Measurements from ENCODE around the gene TMEM121. TPM values are rescaled to one million over a fixed set of nuclear protein-coding genes. Genes with fewer than 3 reads are reported as not detected.
"Not testable (repeated sequence)": the region's sequence is repeated elsewhere in the genome, so short reads cannot be mapped to it uniquely, and the experiment has no call there.

Gene TMEM121
- total and polyA plus RNA-seq, 2 donors (not counting 1 experiment from before 2014, with no cell fraction given), result 0.99 to 3.7 TPM

DNA sequence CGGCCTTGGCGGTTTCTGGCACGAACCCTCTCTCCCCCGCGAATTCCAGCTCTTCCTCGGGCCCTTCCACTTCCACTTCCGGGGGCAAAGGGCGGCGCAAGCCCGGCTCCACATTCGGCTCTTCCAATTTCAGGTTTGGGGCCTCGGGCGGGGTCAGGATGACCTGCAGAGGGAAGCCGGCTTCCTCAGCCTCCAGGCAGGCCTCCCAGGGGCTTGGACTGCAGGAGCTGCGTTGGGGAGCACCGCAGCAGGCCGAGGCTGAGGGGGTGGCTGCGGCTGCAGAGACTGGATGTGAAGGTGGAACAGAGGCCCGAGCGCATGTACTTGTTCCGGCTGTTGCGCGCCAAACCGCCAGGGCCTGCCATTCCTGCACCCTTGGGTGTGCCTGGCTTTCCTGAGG is 20.7 kb downstream of the TMEM121 start:
- WGBS (ENCODE audit: insufficient coverage), result 94% methylated on average over 6 of the region's 24 CpGs
- CTCF ChIA-PET; H3K9me3 Mint-ChIP-seq (ENCODE audit: insufficient read depth): not testable (repeated sequence)

DNA sequence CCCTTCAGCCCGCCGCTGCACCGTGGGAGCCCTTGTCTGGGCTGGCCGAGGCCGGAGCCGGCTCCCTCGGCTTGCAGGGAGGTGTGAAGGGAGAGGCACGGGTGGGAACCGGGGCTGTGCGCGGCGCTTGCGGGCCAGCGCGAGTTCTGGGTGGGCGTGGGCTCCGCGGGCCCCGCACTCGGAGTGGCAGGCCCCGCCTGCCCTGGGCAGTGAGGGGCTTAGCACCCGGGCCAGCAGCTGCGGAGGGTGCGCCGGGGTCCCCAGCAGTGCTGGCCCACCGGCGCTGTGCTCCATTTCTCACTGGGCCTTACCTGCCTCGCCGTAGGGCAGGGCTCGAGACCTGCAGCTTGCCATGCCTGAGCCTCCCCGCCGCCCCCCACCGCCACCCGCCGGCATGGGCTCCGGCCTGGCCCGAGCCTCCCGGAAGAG is 21.4 kb downstream of the TMEM121 start:
- Mint-ChIP-seq H3K9me3 (ENCODE audit: insufficient read depth) (peaks cover 3% of the 10 kb centered on the region), H3K4me3 (no peak overlapping the region), H3K4me1 (no peaks in the 10 kb centered on the region), H3K27me3 (peaks cover 3% of the 10 kb centered on the region), H3K27ac (no peak overlapping the region)
- ATAC-seq (ENCODE audit: low read depth) (no peak), DNase-seq (no peak)
- no peaks in the 10 kb centered on the region for H3K4me1 ChIP-seq (ENCODE audit: control insufficient read depth in 2 of 2, insufficient read depth in 2 of 2, low read length in 2 of 2)
- H3K27me3 ChIP-seq (replicated peaks in 1 of 4; ENCODE audit: control extremely low read depth in 1 of 4, control insufficient read depth in 3 of 4, insufficient read depth in 4 of 4, low read length in 3 of 4), result no peaks in the 10 kb centered on the region
- no peak overlapping the region for H3K9ac ChIP-seq (ENCODE audit: low read length)
- intact Hi-C loops (cut with micrococcal nuclease), result no loop called here
- POLR2A ChIA-PET, result no interaction called here
- CTCF ChIA-PET, result interaction anchor here (1.5 kb wide), 1 partner anchor 11 kb away, joined by 8 read pairs; no protein-coding TSS in a partner anchor
- H3K79me2 ChIP-seq (ENCODE audit: control insufficient read depth, insufficient read depth, low read length), result no peaks in the 10 kb centered on the region
- H3K9me3 ChIP-seq (ENCODE audit: control extremely low read depth in 1 of 3, control insufficient read depth in 2 of 3, insufficient read depth in 1 of 3, low read length in 2 of 3), result peaks cover 0 to 12% (median 4%) of the 10 kb centered on the region in 3 donors
- H4K20me1 ChIP-seq (ENCODE audit: control insufficient read depth, insufficient read depth, low read length, poor library complexity, severe bottlenecking), result no peaks in the 10 kb centered on the region
- H3K36me3 ChIP-seq (replicated peaks in 1 of 2; ENCODE audit: control extremely low read depth in 1 of 2, control insufficient read depth in 1 of 2, extremely low read depth in 1 of 2, insufficient read depth in 2 of 2, low read length in 1 of 2), result no peaks in the 10 kb centered on the region
- TF ChIP-seq, protein P1, sequence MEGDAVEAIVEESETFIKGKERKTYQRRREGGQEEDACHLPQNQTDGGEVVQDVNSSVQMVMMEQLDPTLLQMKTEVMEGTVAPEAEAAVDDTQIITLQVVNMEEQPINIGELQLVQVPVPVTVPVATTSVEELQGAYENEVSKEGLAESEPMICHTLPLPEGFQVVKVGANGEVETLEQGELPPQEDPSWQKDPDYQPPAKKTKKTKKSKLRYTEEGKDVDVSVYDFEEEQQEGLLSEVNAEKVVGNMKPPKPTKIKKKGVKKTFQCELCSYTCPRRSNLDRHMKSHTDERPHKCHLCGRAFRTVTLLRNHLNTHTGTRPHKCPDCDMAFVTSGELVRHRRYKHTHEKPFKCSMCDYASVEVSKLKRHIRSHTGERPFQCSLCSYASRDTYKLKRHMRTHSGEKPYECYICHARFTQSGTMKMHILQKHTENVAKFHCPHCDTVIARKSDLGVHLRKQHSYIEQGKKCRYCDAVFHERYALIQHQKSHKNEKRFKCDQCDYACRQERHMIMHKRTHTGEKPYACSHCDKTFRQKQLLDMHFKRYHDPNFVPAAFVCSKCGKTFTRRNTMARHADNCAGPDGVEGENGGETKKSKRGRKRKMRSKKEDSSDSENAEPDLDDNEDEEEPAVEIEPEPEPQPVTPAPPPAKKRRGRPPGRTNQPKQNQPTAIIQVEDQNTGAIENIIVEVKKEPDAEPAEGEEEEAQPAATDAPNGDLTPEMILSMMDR (IDR thresholded peaks at IDR 0.05), result no peak
- no peak for TF ChIP-seq EZH2 (IDR thresholded peaks at IDR 0.05; ENCODE audit: borderline replicate concordance, insufficient read depth, low read depth, low read length, poor library complexity, severe bottlenecking)
- 97% methylated on average over 32 of the region's 38 CpGs for WGBS (ENCODE audit: insufficient coverage)
- no peak overlapping the region for H3K27ac ChIP-seq (ENCODE audit: low read length in 2 of 2)
- no peak overlapping the region for H3K4me2 ChIP-seq (replicated peaks; ENCODE audit: low read depth, low read length, poor library complexity, severe bottlenecking)
- no peak overlapping the region for H2AFZ ChIP-seq (ENCODE audit: insufficient read depth, low read depth, low read length, poor library complexity, severe bottlenecking)
- H3K4me3 ChIP-seq (ENCODE audit: control extremely low read depth in 1 of 5, extremely low read depth in 1 of 5, insufficient read depth in 1 of 5, low read depth in 2 of 5, low read length in 4 of 5), result no peak overlapping the region

More for the DNA sequence above, 20.7 kb downstream of the TMEM121 start:
- H3K36me3 ChIP-seq (replicated peaks in 1 of 2; ENCODE audit: control extremely low read depth in 1 of 2, control insufficient read depth in 1 of 2, extremely low read depth in 1 of 2, insufficient read depth in 2 of 2, low read length in 1 of 2); intact Hi-C loops (cut with micrococcal nuclease); H3K4me3 ChIP-seq (ENCODE audit: control extremely low read depth in 1 of 5, extremely low read depth in 1 of 5, insufficient read depth in 1 of 5, low read depth in 2 of 5, low read length in 4 of 5); H3K4me1 ChIP-seq (ENCODE audit: control insufficient read depth in 2 of 2, insufficient read depth in 2 of 2, low read length in 2 of 2); DNase-seq; H3K27ac Mint-ChIP-seq; H3K27me3 Mint-ChIP-seq; H3K4me2 ChIP-seq (replicated peaks; ENCODE audit: low read depth, low read length, poor library complexity, severe bottlenecking); H3K9ac ChIP-seq (ENCODE audit: low read length); H3K27me3 ChIP-seq (replicated peaks in 1 of 4; ENCODE audit: control extremely low read depth in 1 of 4, control insufficient read depth in 3 of 4, insufficient read depth in 4 of 4, low read length in 3 of 4); ATAC-seq (ENCODE audit: low read depth); H3K4me3 Mint-ChIP-seq; H3K27ac ChIP-seq (ENCODE audit: low read length in 2 of 2); H4K20me1 ChIP-seq (ENCODE audit: control insufficient read depth, insufficient read depth, low read length, poor library complexity, severe bottlenecking); POLR2A ChIA-PET; H3K79me2 ChIP-seq (ENCODE audit: control insufficient read depth, insufficient read depth, low read length); H3K4me1 Mint-ChIP-seq; H2AFZ ChIP-seq (ENCODE audit: insufficient read depth, low read depth, low read length, poor library complexity, severe bottlenecking): not testable (repeated sequence)
- H3K9me3 ChIP-seq (ENCODE audit: control extremely low read depth in 1 of 3, control insufficient read depth in 2 of 3, insufficient read depth in 1 of 3, low read length in 2 of 3), result peaks cover 0 to 16% (median 4%) of the 10 kb centered on the region in 3 donors
